ENCODE results near the gene MTX1.

- TF ChIP-seq BHLHE40 (IDR thresholded peaks at IDR 0.05; ENCODE audit: low read depth, low read length): no peak
- no peak for TF ChIP-seq RFX5 (IDR thresholded peaks at IDR 0.05; ENCODE audit: low read depth, low read length)
- TF ChIP-seq CTCF (conservative IDR thresholded peaks at IDR 0.05; ENCODE audit: low read depth, low read length): no peak
- TF ChIP-seq SMC3 (IDR thresholded peaks at IDR 0.05; ENCODE audit: low read depth, low read length): no peak
- no peak for TF ChIP-seq USF2 (IDR thresholded peaks at IDR 0.05; ENCODE audit: low read depth, low read length)
- TF ChIP-seq MAZ (IDR thresholded peaks at IDR 0.05; ENCODE audit: borderline replicate concordance, low read depth, low read length): no peak
- TF ChIP-seq POLR2A (IDR thresholded peaks at IDR 0.05; ENCODE audit: low read depth, low read length): no peak
- no peak for TF ChIP-seq RAD21 (IDR thresholded peaks at IDR 0.05; ENCODE audit: low read length)
- no peak for TF ChIP-seq FOS (IDR thresholded peaks at IDR 0.05; ENCODE audit: low read depth, low read length)
- TF ChIP-seq CEBPB (IDR thresholded peaks at IDR 0.05; ENCODE audit: low read depth, low read length): no peak
Measured at GRCh38 chr1:155196893-155197638, 11.4 kb upstream of the MTX1 start.
